CD4-positive, alpha-beta T cell treated with Interleukin-21 for 1 hour (primary cell): ENCODE measurements around the gene DENND2D.

ENCODE experiments used
- DNase-seq: peaks from one replicate; pipeline ENCODE4 v3.0.0-alpha.2; 2020

The DENND2D gene

DNA sequence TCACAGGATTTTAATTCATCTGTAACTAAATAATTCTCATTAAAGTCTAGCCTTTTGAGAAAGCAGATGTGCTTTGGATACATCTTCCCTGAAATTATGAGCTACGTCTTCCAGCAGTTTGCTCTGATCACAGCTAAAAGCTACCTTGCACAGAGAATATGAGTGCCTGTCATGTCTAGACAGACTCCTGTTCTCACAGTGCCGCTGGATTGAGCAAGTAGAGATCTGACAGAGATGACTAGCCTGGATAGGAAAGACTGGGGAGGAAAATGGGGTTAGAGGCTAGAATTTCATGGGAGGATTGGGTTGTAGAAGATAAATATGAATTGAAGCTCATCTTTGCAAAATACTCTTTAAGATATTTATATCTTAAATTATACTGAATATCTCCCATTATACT lies 36.3 kb downstream of the DENND2D start:
- no peak for DNase-seq

DNA sequence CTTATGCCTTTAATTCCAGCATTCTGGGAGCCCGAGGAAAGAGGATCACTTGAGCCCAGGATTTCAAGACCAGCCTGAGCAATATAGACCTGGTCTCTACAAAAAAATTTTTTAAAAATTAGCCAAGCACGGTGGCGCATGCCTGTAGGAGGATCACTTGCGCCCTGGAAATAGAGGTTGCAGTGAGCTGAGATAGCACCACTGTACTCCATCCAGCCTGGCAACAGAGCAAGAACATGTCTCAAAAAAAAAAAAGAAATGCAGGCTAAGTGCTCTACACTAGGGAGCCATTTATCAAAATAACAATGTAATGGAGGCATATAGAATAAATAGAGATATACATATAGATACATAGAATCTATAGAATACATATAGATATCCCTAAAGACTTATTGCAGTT lies 37.1 kb downstream of the DENND2D start:
- no peak for DNase-seq

DNA sequence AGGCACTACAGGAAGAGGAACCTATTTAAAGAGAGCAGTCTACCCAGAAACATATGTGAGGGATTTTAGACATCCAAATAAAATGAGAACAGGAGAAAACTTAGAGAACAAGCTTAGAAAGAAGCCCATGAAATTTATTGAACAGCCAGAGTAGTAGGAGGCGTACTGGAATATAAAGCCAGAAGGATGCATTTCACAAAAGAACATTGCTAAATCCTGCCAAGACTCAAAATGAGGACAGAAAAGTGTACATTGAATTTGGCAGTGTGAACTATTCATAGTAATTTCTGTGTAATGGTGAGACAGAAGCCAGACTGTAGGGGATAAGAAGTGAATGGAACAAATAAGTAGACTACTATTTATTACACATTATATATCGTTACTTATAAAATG lies 38.0 kb downstream of the DENND2D start:
- no peak for DNase-seq

DNA sequence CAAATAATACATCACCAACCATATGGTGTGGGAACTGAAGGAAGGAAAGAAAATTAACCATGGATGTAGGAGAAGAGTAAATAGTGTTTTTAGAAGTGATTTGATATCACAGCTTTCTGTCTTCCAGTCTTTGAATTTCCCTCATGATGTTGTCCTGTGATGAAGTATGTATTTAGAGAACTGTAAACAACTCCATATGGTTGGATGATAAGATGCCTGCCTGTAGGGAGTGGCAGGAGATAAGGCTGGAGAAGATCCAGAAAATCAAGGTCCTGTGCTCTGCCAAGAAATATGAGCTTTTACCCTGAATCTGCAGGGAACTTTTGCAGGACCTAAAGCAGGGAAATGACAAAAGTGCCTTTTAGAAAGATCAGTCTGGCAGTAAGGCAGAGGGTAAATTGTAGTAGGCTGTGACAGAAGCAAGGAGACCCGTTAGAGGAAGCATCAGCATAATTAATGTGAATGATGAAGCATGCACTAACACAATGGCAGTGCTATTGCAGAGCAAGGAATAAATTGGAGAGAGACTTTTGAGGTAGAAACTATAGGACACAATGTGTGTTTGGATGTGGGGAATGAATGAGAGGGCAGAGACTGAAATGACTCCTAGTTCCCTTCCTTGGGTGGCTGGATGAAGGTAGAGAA lies 38.5 kb downstream of the DENND2D start:
- no peak for DNase-seq

DNA sequence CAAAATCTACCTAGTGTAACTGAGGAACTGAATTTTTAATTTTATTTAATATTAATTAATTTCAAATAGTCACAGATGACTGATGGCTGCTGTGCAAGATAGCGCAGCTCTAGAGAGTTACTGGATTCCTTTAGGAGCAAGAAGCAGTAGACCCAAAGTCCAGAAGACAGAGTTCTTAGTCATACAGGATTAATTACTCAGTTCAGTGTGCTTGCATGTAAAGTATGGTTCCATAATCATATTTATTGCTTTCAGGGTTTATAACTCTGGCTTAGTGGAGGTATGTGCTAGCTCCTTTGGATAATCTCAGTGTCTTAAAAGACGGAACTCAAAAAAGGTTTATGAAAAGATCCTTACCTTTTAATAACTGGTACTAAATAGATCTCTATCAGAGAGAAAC lies 43.0 kb downstream of the DENND2D start:
- no peak for DNase-seq

DNA sequence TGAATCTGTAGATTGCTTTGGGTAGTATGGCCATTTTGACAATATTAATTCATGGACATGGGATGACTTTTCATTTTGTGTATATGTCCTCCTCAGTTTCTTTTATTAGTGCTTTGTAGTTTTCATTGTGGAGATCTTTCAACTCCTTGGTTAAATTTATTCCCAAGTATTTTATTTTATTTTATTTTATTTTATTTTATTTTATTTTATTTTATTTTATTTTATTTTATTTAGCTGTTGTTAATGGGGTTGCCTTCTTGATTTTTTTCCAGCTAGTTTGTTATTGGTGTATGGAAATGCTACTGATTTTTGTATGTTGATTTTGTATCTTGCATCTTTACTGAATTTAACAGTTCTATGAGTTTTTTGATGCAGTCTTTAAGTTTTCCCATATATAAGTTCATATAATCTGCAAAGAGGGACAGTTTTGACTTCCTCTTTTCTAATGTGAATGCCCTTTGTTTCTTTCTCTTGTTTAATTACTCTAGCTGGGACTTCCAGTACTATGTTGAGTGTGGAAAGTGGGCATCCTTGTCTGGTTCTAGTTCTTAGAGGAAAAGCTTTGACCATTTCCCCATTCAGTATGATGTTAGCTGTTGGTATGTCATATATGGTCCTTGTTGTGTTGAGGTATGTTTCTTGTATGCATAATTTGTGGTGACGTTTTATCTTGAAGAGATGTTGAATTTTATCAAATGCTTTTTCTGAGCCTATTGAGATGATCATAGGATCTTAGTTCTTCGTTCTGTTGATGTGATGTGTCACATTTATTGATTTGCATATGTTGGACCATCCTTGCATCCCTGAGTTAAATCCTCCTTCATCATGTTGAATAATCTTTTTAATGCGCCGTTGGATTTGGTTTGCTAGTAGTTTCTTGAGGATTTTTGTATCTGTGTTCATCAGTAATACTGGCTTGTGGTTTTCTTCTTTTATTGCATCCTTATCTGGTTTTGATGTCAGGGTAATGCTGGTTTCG lies 46.1 kb downstream of the DENND2D start:
- no peak for DNase-seq

DNA sequence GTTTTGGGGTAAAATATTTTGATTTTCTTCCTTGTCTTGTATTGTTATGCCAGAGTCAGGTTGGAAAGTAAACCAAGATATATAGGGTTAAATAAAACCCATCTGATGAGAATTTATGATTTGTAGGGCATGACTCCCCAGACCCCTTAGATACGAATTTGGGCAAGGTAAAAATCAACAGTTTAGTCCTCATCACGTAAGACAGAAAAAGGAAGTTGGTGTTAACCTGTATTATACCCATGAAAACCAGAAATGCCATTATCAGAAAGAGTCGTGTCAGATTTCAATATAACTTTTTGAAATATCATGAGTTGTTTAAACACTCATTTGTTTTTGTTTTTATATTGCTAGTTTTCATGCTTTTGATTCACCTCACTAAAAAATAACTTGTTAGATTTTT lies 48.6 kb downstream of the DENND2D start:
- DNase-seq: no peak

DNA sequence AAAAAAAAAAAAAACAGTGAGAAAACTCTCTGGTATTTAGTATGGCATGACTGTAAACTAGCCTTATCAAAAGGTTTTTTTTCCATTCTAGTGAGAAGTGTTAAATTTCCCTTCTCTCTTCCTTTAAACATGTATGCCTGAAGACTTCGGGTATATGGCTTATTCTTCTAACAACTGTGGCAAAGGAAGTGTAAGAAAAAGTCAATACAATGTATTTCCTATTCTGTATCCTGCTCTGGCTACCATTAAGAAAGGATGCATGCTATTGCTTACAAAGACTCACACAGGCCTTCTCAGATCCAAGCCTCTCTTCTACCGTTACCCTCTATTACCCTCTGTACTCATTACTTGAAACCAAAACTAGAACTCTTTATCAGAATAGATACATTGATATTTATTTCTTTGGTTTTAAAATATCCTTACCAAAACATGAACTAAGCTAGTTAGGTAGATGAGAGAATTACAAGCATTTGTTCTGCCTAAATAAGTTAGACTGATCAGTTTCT lies 52.0 kb downstream of the DENND2D start:
- no peak for DNase-seq

DNA sequence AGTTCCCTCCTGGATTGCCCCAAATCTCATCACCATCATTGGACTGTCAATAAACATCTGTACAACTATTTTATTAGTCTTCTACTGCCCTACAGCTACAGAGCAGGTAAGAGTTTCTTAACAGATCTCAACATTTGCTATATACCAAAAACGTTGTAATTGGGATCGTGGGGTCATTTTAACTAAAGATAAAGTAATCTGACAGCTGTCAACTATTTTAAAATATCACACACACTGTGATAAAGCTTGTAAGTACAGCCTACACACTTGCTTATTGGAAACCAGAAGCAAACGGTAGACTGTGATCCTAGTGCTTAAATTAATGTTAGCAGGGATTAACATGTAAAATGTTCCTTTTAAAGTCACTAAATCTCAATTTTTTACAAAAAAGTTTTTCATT lies 52.5 kb downstream of the DENND2D start:
- no peak for DNase-seq

DNA sequence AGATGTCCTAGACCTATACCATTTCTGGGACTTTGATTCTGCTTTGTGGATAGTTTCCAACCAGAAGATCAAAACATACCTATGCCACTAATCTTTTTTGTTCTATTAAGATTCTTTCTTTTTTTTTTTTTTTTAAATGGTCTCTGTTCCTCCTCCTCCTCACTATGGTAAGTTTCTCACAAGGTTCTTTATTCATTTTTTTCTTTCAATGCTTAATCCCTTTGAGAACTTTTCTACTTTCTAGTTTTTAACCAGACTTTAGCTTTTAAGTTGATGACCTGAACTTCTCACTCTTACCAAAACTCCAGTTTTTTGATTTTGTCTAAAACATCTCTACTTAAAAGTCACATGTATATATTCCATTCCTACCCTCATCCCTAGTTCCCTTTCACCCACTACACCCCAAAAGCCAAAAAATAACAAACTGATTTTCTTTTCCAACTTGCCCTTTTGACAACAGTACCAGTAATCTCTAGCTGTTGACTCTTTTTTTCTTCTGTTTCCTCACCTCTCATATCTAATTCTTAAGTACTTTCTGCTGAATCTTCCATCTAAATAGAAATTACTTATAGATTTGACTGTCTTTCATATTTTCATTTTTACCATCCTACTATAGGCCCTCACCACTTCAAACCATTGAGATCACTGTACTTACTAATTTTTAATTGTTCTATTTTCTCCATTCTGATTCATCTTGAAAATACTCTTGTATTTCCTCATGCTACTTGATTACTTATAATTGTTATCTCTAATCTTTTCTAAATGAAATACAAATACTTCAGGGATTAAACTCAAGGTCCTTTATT lies 54.3 kb downstream of the DENND2D start:
- no peak for DNase-seq

DNA sequence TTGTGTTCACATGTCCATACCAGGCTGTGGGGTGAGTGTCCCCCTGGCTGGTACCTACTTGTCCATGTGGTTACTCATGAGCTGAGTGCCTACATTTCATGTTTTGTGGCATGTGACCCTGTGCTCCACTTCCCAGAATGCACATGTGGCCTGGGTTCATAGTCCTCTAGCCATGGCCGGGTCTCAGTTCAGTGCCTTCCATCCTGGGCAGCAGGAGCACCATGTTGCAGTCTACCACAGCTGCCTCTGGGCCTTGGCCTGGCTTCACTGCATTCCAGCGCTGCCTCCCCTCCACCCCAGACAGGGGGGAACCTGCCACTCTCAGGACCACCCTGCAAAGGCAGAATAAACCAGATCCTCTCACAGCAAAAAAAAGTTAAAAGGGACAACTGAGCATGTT lies 54.9 kb downstream of the DENND2D start:
- no peak for DNase-seq

DNA sequence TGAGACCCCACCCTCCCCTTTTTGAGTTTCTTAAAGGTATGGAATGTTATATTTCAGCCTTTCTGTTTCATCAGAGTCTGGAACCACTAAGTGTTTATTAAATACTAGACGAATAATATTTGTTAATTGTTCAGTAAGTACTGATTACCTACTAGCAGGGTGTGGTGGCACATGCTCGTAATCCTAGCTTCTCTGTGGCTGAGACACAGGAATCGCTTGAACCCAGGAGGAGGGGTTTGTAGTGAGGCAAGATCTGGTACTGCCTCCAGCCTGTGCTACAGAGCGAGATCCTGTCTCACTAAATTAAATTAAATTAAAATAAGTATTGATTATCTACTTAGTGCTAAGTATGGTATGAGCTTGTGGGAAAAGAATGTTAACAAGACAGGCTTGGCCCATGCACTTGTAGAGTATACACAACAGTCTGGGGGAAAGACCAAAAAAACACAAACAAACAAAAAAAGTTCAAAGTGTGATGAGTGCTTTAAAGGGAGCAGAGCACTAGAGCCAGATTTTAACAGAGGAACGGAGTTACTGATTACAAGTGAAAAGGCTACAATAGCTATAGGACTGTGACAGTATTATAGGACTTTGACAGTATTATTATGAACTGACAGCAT lies 58.0 kb downstream of the DENND2D start:
- DNase-seq: no peak

DNA sequence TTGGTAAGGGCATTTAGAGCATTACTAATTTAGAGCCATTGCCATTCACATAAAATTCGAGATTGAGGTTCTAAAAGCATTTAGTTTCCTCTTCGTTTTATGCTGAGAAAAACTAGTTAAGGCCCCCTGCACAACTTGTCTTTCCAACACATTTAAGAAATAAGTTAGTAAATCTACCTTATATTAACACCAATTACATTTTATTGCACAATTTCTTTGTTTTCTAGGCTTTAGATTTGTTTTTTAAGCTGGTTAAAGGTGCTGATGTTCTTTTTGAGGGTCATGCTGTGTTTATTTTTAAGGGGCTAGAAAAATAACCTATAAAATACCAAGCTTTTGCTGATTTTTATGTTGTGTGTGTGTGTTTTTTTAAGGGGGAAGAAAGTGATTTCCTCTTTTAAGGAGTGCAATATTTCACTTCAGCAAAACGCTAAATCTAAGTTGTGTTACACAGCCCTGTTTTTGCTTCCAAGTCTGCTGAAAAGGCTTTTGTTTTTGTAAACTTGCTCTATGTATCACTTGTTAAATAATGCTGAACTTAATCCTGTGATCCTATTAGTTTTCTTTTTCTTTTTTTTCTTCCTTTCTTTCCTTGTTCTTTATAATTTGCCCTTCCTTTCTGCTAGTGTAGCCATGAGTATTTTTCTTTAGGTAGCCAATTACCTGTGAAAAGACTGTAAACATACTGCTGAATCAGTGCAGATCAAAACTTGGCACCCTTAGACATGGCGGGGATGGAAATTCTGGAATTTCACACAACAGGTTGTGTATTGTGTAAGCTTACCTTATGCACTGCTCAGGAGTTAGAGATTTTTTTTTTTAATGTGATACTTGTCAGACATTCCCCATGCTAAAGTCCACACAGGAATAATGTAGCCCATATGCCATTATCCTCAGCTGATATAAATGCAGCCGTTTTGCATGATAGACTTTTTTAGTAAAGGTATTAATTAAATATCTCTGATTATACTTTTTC lies 58.9 kb downstream of the DENND2D start:
- no peak for DNase-seq

DNA sequence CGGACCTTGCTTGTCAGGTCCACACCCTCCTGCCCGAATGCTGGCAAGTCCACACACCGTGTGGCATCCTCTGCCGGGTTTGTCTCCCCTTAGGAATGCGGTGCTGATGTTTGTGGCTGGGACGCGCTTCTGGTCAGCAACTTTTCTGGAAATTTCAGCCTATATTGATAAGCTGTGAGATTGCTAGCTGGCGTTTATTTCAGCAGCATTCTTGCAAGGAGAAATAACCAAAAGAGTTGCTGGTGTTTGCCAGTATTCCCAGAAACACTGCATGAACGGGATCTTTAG lies 59.8 kb downstream of the DENND2D start:
- DNase-seq: no peak

DNA sequence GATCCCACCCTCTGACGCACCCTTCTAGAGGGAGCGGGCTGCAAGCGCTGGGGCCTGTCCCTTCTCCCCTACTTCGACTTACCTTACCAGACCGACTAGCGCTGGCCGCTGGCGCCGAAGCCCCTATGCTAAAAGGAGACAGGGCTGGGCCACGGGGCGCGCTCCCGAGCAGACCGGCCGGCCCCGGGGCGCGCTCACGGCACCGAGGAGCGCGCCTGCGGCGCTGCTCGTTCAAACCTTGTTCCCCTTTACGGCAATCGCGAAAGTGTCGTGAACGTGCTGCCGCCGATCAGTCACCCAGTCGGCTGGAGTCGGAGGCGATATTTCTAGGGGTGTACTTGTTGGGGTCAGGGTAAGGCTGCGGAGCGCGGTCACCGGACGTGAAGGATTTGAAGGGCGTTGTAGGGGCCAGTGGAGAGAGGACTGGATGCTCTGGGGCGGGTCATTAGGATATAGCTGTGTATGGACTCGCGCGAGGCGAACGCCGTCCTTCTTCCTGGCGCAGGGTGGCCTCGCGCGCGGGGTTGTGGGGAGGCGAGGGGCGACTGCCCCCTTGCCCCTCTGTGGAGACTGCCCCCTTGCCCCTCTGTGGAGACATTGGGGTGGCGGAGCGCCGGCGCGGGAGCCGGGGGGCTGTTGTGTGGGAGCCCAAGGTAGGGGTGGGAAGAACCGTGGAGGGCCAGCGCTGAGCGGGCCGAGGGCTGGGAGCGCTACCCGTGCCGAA lies 60.3 kb downstream of the DENND2D start, which contains the start of the genes CEPT1 and DRAM2:
TSS of gene CEPT1 (plus strand) at position 268 of the 724 bp plus-strand sequence. CDS start 7,492 bp downstream, outside the sequence.
TSS of gene DRAM2 (minus strand) at position 138 of the 724 bp plus-strand sequence. CDS start 8,539 bp downstream, outside the sequence.
- DNase-seq: peak; percentile 94

DNA sequence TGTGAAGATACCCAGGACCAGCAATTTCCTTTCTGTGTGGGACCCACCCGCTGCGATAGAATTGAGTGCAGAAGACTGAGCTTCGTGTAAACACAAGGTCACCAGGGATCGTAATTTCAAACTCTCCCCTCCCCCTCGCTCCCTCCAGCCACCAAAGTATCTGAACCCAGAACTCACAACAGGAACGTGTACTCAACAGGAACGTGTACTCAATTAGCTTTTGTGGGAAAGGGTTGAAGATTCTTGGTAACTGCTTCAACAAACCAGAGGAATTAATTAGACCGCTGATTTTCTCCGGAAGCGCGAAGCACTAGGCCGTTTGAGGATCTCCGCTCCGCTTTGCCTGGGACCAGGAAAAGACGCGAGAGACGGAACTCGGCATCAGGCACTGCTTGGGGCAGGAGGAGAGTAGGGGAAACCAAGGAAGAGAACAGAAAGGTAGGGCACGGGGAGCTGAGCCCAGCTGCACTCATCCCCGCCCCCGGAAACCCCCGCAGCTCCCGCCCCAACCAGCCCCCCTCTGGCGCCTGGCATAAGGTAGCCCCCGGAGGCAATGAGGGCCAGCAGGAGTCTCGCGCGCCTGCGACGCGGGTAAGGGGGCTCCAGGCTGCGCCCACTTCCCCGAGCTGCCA lies 61.0 kb downstream of the DENND2D start:
- no peak for DNase-seq
